ENCODE measurements around the gene RHOH. TPM values are rescaled to one million over a fixed set of nuclear protein-coding genes. Genes with fewer than 3 reads are reported as not detected.

Gene RHOH
- polyA plus RNA-seq, 3 donors, result 0.33 to 0.87 (median 0.67) TPM

DNA sequence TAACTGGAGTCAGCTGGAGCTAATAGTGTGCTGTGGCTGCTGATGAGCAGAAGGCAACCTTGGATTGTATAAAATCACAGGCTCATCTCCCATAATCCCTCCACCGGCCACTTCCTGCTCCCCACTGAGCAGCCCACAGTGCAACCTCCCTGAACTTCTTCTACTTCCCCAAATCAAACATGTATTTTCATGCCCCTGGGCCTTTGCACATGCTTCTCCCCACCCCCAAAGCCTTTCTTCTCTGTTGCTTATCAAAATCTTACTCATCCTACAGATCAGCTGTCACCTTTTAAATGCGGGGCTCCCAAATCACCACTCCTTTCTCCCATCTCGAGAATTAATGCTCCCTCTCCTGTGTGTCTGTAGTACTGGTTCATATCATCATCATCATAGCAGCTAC is 35.8 kb downstream of the RHOH start:
- no peak for DNase-seq (ENCODE audit: low read depth in 3 of 3, low spot score in 2 of 3)

DNA sequence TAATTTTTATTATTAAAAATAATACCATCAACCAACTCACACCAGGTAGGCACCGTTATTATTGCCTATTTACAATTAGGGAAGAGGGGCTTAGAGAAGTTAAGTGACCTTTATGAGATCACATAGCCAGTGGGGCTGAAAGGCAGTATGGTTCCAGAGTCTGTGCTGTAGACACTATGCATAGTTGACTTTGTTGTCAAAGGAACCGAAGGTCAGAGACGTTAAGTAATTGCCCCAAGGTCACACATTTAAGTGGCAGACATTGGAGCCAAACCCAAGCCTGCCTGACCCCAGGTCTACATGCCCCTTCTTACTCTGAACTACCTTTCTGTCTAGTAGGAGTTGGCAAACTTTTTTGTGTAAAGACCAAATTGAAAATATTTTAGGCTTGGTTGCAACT is 36.4 kb downstream of the RHOH start:
- no peak for DNase-seq (ENCODE audit: low read depth in 3 of 3, low spot score in 2 of 3)

GRCh38 chr4:40234519-40235039 is 37.7 kb downstream of the RHOH start:
- DNase-seq (ENCODE audit: low read depth in 3 of 3, low spot score in 2 of 3), result no peak

DNA sequence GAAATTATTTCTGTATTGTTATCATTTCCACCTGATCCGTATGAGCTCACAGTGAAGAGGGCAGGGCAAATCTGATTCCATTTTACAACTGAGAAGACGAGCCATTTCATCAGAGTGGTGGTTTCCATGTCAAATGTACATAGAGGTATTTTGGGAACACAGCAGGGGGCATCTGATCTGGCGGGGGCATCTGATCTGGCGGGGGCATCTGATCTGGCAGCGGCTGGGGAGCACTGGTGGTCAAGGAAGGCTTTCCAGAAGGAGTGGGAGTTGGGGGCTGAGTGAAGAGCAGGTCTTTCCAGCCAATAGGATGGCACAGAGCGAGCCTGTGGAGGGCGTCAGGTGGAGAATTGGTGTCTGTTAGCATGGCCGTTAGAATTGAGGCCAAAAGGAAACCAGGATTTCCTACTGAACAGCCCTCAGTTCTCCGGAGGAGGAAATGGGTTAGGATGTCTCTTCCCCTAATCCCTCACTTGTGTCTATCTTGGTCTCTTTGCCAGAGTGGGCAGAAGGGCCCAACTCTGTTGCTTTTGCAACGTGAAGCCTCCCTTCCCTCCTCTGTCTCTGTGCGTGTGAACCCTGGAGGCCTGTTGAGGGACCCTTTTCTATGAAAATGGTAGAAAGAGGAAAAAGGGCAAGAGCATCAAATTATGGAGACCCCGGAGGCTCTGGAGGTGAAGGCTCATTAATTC is 41.3 kb downstream of the RHOH start:
- DNase-seq (ENCODE audit: low read depth in 3 of 3, low spot score in 2 of 3), result no peak

DNA sequence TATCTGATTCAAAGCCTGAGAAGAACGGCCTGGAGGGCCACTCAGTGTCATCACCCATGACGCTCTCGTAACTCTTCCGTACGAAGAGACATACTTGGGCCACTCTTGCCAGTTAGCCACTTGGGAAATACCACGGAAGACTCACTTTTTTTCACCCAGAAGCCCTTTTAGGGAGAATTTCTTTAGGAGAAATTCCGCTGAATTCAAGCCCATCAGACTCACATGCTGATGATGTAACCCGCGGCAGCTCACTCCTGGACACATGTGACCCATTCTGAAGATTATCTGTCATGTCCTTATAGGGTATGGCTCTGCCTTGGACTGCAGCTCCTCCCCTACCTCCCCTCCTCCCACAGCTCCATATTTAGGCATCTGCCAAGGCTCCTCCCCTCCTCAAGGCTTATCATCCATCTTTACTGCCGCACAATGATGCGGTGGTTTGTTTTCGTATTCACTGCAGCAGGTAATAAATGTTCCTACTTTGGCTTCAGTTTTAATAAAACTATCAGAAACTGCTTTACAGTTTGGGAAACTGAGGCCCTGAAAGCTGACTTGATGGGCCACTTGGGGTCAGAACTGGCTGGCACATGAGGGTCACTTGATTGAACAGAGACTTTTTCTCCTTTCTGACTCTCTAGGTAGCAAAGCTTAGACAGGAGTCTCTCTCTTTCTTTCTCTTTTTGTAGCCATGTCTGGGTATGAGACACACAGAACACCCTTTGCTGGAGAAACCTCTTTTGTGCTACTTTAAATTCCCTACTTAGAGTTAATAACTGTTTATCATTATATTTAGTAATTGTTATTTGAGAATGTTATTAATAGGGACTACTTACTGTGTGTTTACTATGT is 42.1 kb downstream of the RHOH start:
- DNase-seq (ENCODE audit: low read depth in 3 of 3, low spot score in 2 of 3), result no peak

DNA sequence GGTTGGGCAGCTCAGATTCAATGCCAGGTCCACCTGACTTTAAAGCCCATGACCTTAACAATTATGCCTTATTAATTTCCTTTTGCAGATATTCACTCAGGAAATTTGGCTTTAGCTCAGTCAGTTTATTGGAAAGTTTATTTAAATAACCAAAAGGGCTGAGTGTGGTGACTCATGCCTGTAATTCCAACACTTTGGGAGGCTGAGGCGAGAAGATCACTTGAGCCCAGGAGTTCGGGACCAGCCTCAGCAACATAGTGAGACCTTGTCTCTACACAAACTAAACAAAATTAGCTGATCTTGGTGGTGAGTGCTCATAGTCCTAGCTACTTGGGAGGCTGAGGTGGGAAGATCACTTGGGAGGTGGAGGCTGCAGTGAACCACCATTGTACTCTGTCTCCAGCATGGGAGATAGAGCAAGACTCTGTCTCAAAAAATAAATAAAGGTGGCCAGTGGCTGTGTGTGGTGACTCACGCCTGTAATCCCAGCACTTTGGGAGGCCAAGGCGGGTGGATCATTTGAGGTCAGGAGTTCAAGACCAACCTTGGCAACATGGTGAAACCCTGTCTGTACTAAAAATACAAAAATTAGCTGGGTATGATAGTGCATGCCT is 43.3 kb downstream of the RHOH start:
- no peak for DNase-seq (ENCODE audit: low read depth in 3 of 3, low spot score in 2 of 3)

- DNase-seq (ENCODE audit: low read depth in 3 of 3, low spot score in 2 of 3), result no peak
Measured at GRCh38 chr4:40241026-40241425, 44.2 kb downstream of the RHOH start.

DNA sequence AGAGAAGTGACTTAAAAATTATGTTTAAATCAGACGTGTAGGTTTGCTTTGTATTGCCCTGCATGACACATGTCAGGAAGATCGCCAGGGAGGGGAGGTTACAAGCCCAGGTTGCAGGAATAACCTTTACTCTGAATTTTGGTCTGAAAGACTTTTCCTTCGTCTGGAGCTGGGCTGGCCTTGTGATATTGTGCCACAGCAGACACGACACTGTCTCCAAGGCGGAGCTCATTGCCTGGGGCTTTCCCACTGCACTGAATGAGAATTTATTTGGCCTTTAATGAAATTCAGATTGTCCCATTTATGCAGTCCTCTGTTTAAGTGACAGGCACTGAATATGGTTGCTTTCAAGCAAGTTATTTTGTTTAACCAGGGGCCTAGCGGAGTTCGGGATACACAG is 45.1 kb downstream of the RHOH start:
- DNase-seq (ENCODE audit: low read depth in 3 of 3, low spot score in 2 of 3), result no peak

- DNase-seq (ENCODE audit: low read depth in 3 of 3, low spot score in 2 of 3), result no peak
Measured at GRCh38 chr4:40243386-40243948, 46.6 kb downstream of the RHOH start.

DNA sequence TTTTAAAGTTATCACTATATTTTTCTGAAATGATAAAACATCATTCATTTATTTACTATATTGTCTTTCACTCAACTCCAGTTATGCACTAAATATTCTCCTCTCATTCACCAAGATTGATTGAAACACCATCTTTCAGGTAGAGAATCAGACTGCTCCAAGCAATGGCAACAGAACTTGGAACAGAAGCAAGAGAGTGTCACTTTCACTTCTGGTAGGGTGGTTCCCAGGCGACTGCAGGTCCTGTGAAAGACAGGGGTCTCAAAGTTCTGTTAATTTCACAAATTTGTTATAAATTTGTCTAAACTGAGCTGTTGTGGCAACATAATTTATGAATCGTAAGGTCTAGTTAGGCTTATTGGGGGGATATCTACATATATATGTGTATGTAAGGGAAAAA is 47.8 kb downstream of the RHOH start:
- DNase-seq (ENCODE audit: low read depth in 3 of 3, low spot score in 2 of 3), result no peak

DNA sequence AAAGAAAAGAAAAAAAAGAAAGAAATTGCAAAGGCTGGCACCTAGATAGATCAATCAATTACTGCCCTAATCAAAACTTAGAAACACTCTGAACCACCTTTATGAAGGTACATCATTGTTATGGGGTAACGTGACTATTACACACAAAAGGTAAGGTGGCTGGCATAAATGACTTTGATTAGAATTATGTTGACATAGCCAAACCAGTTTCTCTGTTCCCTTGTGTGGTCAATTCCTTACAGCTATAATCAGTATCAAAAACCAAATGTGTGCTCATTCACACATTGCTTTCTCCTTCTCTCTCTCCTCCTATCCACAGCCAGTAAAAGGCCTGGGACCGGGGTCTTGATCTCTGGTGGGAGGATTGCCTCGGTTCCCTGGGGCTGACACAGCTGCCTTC is 48.7 kb downstream of the RHOH start:
- no peak for DNase-seq (ENCODE audit: low read depth in 3 of 3, low spot score in 2 of 3)

DNA sequence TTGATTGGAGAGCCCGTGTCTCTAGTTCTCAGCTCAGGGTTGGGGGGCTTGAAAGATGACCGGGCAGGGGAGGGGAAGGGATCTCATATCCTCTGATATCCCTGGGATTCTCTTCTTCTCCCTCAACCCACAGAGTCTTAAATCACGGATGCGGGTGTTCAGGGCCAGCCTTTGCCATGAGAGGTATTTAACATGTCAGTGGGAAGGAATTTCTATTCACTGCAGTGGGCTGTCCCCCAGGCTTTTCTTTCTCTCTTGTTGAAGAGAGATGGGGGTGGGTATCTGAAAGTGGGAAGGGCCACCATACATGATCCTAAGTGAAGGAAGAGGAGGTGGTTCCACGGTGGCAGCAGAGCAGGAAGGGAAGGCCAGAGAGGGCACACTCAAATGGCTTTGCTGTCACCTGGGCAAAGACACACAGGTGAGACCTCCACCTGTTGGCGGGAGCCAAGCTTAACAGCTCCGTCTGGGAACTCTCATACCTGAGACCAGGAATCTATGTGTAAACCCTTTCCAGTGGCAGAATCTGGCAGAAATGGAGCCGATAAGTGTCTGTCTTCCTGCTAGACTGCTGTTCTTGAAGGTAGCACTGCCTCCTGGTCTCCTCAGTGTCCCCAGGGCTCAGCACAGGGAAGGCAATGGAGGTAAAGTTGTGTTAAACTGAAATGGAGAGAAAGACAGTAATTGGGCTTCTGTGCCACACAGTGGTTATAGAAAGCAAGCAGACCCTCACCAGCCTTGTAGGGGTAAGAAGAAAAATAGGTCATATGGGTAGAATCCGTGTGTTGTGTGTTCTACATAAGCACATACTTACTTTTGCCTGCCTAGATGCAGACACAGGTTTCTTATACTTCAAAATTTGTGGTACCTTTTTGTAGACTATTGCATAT is 49.4 kb downstream of the RHOH start:
- DNase-seq (ENCODE audit: low read depth in 3 of 3, low spot score in 2 of 3), result peak in 1 of 3 donors; percentile 12

GRCh38 chr4:40246938-40247337 is 50.1 kb downstream of the RHOH start:
- no peak for DNase-seq (ENCODE audit: low read depth in 3 of 3, low spot score in 2 of 3)

GRCh38 chr4:40247350-40247749 is 50.5 kb downstream of the RHOH start:
- DNase-seq (ENCODE audit: low read depth in 3 of 3, low spot score in 2 of 3), result no peak

GRCh38 chr4:40251366-40251765 is 54.5 kb downstream of the RHOH start:
- no peak for DNase-seq (ENCODE audit: low read depth in 3 of 3, low spot score in 2 of 3)

DNA sequence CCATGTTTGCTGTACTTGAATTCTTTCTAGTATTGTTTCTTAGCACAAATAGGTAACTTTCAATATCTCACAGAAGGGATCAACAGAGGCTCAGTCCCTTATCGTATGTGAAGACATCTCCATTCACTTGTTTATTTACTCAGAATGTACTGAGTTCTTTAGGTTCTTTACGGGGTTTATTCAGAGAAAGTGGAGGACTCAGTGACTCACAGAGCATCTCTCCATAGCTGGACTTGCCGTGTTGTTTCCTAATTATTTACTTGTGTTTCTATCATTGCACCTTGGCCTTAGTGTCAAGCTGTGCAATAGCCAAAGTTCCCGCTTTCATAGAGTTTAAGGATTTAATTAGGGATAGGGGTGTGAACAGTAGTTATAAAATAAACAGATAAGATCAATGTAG is 57.1 kb downstream of the RHOH start:
- no peak for DNase-seq (ENCODE audit: low read depth in 3 of 3, low spot score in 2 of 3)

GRCh38 chr4:40254608-40255392 is 58.0 kb downstream of the RHOH start:
- no peak for DNase-seq (ENCODE audit: low read depth in 3 of 3, low spot score in 2 of 3)

DNA sequence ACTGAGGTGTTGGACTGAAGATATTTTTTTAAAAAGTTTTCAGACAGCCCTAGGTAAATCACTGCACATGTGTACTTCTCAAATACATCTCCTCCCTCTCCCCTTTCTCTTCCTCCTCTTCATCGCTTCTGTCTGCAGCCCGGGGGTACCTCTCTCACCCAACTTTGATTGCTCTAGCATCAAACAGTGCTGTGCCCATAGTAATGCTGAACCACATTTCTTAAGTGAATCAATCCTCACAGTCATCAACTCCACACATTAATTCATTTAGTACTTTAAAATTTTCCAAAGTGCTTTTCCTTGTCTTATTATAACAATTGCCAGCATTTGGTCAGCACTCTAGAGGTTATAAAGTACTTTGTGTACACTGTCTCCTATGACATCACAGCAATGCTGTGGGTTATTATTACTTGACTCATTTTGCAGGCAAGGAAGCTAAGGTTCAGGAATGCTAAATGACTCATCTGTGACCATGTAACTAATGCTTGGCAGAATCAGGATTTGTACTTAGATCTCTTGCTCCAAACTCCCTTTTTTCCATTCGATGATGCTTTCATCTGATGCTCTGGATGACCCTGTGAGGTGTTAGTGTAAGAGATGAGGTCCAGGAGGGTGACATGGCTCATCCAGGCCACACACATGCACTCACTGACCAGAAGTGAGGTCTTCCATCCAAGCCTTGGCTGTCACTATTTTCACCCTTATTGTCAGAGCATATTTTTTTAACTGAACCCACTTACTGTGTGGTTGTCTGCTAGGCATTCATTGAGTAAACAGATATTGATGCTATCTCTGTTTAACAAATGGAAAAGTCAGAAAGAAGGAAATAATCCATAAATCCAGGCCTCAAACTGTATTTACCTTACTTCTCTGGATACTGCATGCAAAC is 58.8 kb downstream of the RHOH start:
- no peak for DNase-seq (ENCODE audit: low read depth in 3 of 3, low spot score in 2 of 3)
